GM12878 (cell line): ENCODE results near the gene SUGP2. TPM values are rescaled to one million over a fixed set of nuclear protein-coding genes. Genes with fewer than 3 reads are reported as not detected.

Source experiments
- ATAC-seq: fragments of 200-7000 bp; cut with Tn5 transposase; 3 replicates; pipeline ENCODE4 v1.9.1; 2020; ENCODE audit warnings: mild to moderate bottlenecking, moderate library complexity
- BruUV-seq: library from RNA; stranded (reverse); fragments of 400-500 nt; replicated peaks from 2 replicates; lab custom pipeline; 2021; lab: Mats Ljungman, UMichigan
- CTCF ChIA-PET: fragments of 300-600 bp; sonication (Branson Sonifier 250); formaldehyde crosslinking; extraction: SDS; loops from one replicate; lab custom pipeline; 2021; ENCODE audit warnings: inconsistent platforms; lab: Yijun Ruan, JAX
- POLR2A ChIA-PET: fragments of 350-600 bp; formaldehyde crosslinking; extraction: SDS; loops from one replicate; lab custom pipeline; 2021; ENCODE audit warnings: inconsistent platforms; lab: Charles Lee
- RAD21 ChIA-PET: fragments of 300-600 bp; sonication (Branson Sonifier 250); formaldehyde crosslinking; loops from one replicate; lab custom pipeline; 2023; ENCODE audit warnings: antibody characterized with exemption; ENCODE audit not compliant: unreplicated experiment; lab: Charles Lee
- SMC1A ChIA-PET: fragments of 300-600 bp; sonication (Branson Sonifier 250); formaldehyde crosslinking; loops from one replicate; lab custom pipeline; 2023; ENCODE audit not compliant: unreplicated experiment, uncharacterized antibody; lab: Charles Lee
- DNase-seq: peaks from one replicate; pipeline ENCODE4 v3.0.0-alpha.2; 2011; ENCODE audit warnings: low read depth, low spot score
- FAIRE-seq: peaks from 3 replicates; lab custom pipeline; 2011; peaks lifted over from hg19 to GRCh38; lab: Jason Lieb, UNC
- H2AFZ ChIP-seq: 2 replicates; pipeline ENCODE4 v1.6.0; 2011; ENCODE audit warnings: low read depth, low read length, control low read depth; ENCODE audit not compliant: control insufficient read depth
- H3K27ac ChIP-seq: 2 replicates; pipeline ENCODE4 v1.5.1; 2011; ENCODE audit warnings: control low read depth; ENCODE audit not compliant: control insufficient read depth, insufficient read depth
- H3K27me3 ChIP-seq, 2 experiments: replicated peaks in 1 of 2; 2 replicates each; pipeline versions ENCODE4 v1.6.0 to v1.6.1; 2011; ENCODE audit warnings: low read length in 1 of 2; ENCODE audit not compliant: control insufficient read depth in 2 of 2, insufficient read depth in 2 of 2
- H3K36me3 ChIP-seq, 2 experiments: 2 replicates each; pipeline ENCODE4 v1.5.1; 2011; ENCODE audit warnings: low read length in 1 of 2; ENCODE audit not compliant: control insufficient read depth in 2 of 2, insufficient read depth in 2 of 2
- H3K4me1 ChIP-seq: 2 replicates; pipeline ENCODE4 v1.6.1; 2011; ENCODE audit warnings: mild to moderate bottlenecking, low read length, moderate library complexity, mixed read lengths; ENCODE audit not compliant: control insufficient read depth, insufficient read depth
- H3K4me2 ChIP-seq: 2 replicates; pipeline ENCODE4 v1.6.0; 2011; ENCODE audit warnings: control low read depth; ENCODE audit not compliant: control insufficient read depth, insufficient read depth
- H3K4me3 ChIP-seq: fragments of 200-600 bp; sonication (generic); 2 replicates; pipeline ENCODE4 v1.5.1; 2016
- H3K79me2 ChIP-seq: 2 replicates; pipeline ENCODE4 v1.6.0; 2011; ENCODE audit warnings: low read length; ENCODE audit not compliant: control insufficient read depth, insufficient read depth
- H3K9ac ChIP-seq: 2 replicates; pipeline ENCODE4 v1.8.0; 2011; ENCODE audit warnings: low read length, control low read depth, mixed read lengths; ENCODE audit not compliant: control insufficient read depth, insufficient read depth
- H3K9me3 ChIP-seq: replicated peaks from 3 replicates; pipeline ENCODE4 v1.5.1; 2011; ENCODE audit warnings: mild to moderate bottlenecking, low read length; ENCODE audit not compliant: control insufficient read depth, insufficient read depth
- H4K20me1 ChIP-seq: 2 replicates; pipeline ENCODE4 v1.6.0; 2011; ENCODE audit not compliant: control insufficient read depth, insufficient read depth
- HDGF ChIP-seq: fragments of 450-650 bp; IDR thresholded peaks from 2 replicates; pipeline ENCODE4 v1.6.1; 2016; ENCODE audit warnings: antibody characterized with exemption
- KLF5 ChIP-seq: fragments of 450-650 bp; IDR thresholded peaks from 2 replicates; pipeline ENCODE4 v1.6.1; 2014; ENCODE audit warnings: mild to moderate bottlenecking; ENCODE audit not compliant: partially characterized antibody
- MEF2B ChIP-seq: fragments of 450-650 bp; IDR thresholded peaks from 2 replicates; pipeline ENCODE4 v1.6.1; 2018; ENCODE audit warnings: mild to moderate bottlenecking, moderate library complexity; ENCODE audit not compliant: partially characterized antibody, poor library complexity, severe bottlenecking
- NBN ChIP-seq: fragments of 450-650 bp; IDR thresholded peaks from 2 replicates; pipeline ENCODE4 v1.6.1; 2016
- RAD51 ChIP-seq: fragments of 450-650 bp; IDR thresholded peaks from 2 replicates; pipeline ENCODE4 v1.6.1; 2016; ENCODE audit warnings: moderate library complexity, mild to moderate bottlenecking, inconsistent platforms
- STAT3 ChIP-seq: IDR thresholded peaks from 2 replicates; pipeline ENCODE4 v1.6.1; 2011; ENCODE audit warnings: low read depth, low read length, improper control_type of control experiment
- TARDBP ChIP-seq: IDR thresholded peaks from 2 replicates; pipeline ENCODE4 v1.6.1; 2016; ENCODE audit warnings: borderline replicate concordance
- ZZZ3 ChIP-seq: IDR thresholded peaks from 2 replicates; pipeline ENCODE4 v1.6.1; 2011; ENCODE audit warnings: low read depth; ENCODE audit not compliant: control insufficient read depth, insufficient read length
- WGBS: methylation state at CpG from one replicate; pipeline ENCODE4 v1.1.6; 2016; ENCODE audit warnings: low lambda C conversion rate; ENCODE audit not compliant: insufficient replicate concordance, insufficient coverage; ENCODE audit errors: missing lambda C conversion rate; 5-methylcytosine and 5-hydroxymethylcytosine counted together
- in situ Hi-C: fragments of 300-500 bp; cut with MboI; formaldehyde crosslinking; loops from 9 replicates; pipeline ENCODE4 v1.14.3; 2018; ENCODE audit warnings: mixed read lengths
- intact Hi-C: fragments of 100-400 bp; cut with micrococcal nuclease; formaldehyde crosslinking; loops from one replicate; pipeline ENCODE4 v1.14.2; 2022; ENCODE audit not compliant: unreplicated experiment
- polyA plus RNA-seq, 11 experiments: library from polyadenylated mRNA; depleted of rRNA in 4 of 11; unstranded in 6 of 11; stranded (reverse) in 5 of 11; fragments of >200 nt; fragmentation: Nextera tagmentation in 4 of 11; fragmentation: Illumina TruSeq in 1 of 11; extraction: Ambion mirVana in 4 of 11; extraction: Trizol in 1 of 11; gene quantifications; 1 replicate in 1 of 11; 2 replicates in 10 of 11; pipeline versions ENCODE4 v1.2.1 to v1.2.3, GENCODE V29; 2011 to 2016; ENCODE audit warnings: inconsistent platforms in 2 of 11, missing spikeins in 2 of 11, low read depth in 1 of 11
- total RNA-seq, 4 experiments: library from RNA; depleted of rRNA in 3 of 4; stranded (reverse); fragments of >200 nt in 3 of 4; fragmentation: Illumina TruSeq in 1 of 4; extraction: Trizol in 1 of 4; gene quantifications; 2 replicates each; pipeline versions ENCODE4 v1.2.1 to v1.2.3, GENCODE V29; 2013 to 2021
- TF ChIP-seq, protein P1 (sequence below): fragments of 450-650 bp; IDR thresholded peaks from 2 replicates; pipeline ENCODE4 v1.6.1; 2017; ENCODE audit warnings: mild to moderate bottlenecking, moderate library complexity
- TF ChIP-seq, protein P2 (sequence below): fragments of 450-650 bp; IDR thresholded peaks from 2 replicates; pipeline ENCODE4 v1.6.1; 2017; ENCODE audit warnings: borderline replicate concordance
- TF ChIP-seq, protein P3 (sequence below): fragments of 450-650 bp; IDR thresholded peaks from 2 replicates; pipeline ENCODE4 v1.6.1; 2018; ENCODE audit warnings: mild to moderate bottlenecking, low read depth, moderate library complexity; ENCODE audit not compliant: partially characterized antibody
- TF ChIP-seq, protein P4 (sequence below): fragments of 450-650 bp; IDR thresholded peaks from 2 replicates; pipeline ENCODE4 v1.6.1; 2016; ENCODE audit warnings: mild to moderate bottlenecking, moderate library complexity, borderline replicate concordance

The SUGP2 gene
- total and polyA plus RNA-seq, 10 of the 15 experiments (the other 5 are each of a cell fraction or from before 2014, with no cell fraction given), result 15.0 to 120 (median 57.2) TPM

DNA sequence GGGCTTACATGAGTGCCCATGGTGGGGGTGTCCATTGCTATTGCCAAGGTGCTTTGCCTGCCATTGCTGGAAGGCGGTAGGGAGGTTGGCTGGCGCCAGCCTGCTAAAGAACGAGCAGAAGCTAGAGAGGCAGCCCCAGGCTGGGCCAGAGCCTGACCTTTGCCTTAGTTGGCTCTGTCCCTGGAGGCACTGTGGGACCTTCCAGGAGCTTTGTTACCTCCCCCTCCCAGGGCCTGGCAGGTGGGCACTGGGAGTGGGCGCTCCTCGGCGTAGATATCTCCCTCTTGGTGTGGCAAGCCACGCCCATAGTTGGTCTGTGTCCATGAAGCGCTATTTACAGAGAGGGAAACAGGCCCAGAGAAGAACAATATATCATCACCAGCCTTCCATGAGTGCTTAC, 28.2 kb upstream of the SUGP2 start:
- SMC1A ChIA-PET, result interaction anchor here (1.5 kb wide), 1 partner anchor 114 kb away, joined by 5 read pairs; no protein-coding TSS in a partner anchor
- Histone ChIP-seq H3K4me2 (no peak overlapping the region), H3K27me3 (no peaks in the 10 kb centered on the region), H3K27ac (no peak overlapping the region), H3K79me2 (peaks cover 15% of the 10 kb centered on the region), H3K4me1 (peaks cover 5% of the 10 kb centered on the region), H2AFZ (no peak overlapping the region), H3K9me3 (no peaks in the 10 kb centered on the region), H3K9ac (no peak overlapping the region), H3K4me3 (no peak overlapping the region), H3K36me3 (peaks cover 11 to 12% of the 10 kb centered on the region in 2 experiments), H4K20me1 (no peaks in the 10 kb centered on the region)
- POLR2A ChIA-PET, result no interaction called here
- no TSS peak for BruUV-seq
- CTCF ChIA-PET, result no interaction called here
- WGBS, result over 99% methylated on average over 8 of the region's 8 CpGs
- RAD21 ChIA-PET, result no interaction called here
- in situ Hi-C loops, result no loop called here
- no peak for ATAC-seq
- intact Hi-C loops, result no loop called here
- FAIRE-seq, result no peak
- DNase-seq, result no peak
- TF ChIP-seq, protein P1, sequence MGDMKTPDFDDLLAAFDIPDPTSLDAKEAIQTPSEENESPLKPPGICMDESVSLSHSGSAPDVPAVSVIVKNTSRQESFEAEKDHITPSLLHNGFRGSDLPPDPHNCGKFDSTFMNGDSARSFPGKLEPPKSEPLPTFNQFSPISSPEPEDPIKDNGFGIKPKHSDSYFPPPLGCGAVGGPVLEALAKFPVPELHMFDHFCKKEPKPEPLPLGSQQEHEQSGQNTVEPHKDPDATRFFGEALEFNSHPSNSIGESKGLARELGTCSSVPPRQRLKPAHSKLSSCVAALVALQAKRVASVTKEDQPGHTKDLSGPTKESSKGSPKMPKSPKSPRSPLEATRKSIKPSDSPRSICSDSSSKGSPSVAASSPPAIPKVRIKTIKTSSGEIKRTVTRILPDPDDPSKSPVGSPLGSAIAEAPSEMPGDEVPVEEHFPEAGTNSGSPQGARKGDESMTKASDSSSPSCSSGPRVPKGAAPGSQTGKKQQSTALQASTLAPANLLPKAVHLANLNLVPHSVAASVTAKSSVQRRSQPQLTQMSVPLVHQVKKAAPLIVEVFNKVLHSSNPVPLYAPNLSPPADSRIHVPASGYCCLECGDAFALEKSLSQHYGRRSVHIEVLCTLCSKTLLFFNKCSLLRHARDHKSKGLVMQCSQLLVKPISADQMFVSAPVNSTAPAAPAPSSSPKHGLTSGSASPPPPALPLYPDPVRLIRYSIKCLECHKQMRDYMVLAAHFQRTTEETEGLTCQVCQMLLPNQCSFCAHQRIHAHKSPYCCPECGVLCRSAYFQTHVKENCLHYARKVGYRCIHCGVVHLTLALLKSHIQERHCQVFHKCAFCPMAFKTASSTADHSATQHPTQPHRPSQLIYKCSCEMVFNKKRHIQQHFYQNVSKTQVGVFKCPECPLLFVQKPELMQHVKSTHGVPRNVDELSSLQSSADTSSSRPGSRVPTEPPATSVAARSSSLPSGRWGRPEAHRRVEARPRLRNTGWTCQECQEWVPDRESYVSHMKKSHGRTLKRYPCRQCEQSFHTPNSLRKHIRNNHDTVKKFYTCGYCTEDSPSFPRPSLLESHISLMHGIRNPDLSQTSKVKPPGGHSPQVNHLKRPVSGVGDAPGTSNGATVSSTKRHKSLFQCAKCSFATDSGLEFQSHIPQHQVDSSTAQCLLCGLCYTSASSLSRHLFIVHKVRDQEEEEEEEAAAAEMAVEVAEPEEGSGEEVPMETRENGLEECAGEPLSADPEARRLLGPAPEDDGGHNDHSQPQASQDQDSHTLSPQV, result no peak
- TF ChIP-seq, protein P2, sequence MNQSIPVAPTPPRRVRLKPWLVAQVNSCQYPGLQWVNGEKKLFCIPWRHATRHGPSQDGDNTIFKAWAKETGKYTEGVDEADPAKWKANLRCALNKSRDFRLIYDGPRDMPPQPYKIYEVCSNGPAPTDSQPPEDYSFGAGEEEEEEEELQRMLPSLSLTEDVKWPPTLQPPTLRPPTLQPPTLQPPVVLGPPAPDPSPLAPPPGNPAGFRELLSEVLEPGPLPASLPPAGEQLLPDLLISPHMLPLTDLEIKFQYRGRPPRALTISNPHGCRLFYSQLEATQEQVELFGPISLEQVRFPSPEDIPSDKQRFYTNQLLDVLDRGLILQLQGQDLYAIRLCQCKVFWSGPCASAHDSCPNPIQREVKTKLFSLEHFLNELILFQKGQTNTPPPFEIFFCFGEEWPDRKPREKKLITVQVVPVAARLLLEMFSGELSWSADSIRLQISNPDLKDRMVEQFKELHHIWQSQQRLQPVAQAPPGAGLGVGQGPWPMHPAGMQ, result no peak
- TF ChIP-seq STAT3, result no peak
- TF ChIP-seq HDGF, result no peak
- TF ChIP-seq ZZZ3, result no peak
- no peak for TF ChIP-seq NBN
- TF ChIP-seq TARDBP, result no peak
- TF ChIP-seq, protein P3, sequence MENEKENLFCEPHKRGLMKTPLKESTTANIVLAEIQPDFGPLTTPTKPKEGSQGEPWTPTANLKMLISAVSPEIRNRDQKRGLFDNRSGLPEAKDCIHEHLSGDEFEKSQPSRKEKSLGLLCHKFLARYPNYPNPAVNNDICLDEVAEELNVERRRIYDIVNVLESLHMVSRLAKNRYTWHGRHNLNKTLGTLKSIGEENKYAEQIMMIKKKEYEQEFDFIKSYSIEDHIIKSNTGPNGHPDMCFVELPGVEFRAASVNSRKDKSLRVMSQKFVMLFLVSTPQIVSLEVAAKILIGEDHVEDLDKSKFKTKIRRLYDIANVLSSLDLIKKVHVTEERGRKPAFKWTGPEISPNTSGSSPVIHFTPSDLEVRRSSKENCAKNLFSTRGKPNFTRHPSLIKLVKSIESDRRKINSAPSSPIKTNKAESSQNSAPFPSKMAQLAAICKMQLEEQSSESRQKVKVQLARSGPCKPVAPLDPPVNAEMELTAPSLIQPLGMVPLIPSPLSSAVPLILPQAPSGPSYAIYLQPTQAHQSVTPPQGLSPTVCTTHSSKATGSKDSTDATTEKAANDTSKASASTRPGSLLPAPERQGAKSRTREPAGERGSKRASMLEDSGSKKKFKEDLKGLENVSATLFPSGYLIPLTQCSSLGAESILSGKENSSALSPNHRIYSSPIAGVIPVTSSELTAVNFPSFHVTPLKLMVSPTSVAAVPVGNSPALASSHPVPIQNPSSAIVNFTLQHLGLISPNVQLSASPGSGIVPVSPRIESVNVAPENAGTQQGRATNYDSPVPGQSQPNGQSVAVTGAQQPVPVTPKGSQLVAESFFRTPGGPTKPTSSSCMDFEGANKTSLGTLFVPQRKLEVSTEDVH, result no peak
- no peak for TF ChIP-seq RAD51
- TF ChIP-seq MEF2B, result no peak
- TF ChIP-seq KLF5, result no peak
- TF ChIP-seq, protein P4, sequence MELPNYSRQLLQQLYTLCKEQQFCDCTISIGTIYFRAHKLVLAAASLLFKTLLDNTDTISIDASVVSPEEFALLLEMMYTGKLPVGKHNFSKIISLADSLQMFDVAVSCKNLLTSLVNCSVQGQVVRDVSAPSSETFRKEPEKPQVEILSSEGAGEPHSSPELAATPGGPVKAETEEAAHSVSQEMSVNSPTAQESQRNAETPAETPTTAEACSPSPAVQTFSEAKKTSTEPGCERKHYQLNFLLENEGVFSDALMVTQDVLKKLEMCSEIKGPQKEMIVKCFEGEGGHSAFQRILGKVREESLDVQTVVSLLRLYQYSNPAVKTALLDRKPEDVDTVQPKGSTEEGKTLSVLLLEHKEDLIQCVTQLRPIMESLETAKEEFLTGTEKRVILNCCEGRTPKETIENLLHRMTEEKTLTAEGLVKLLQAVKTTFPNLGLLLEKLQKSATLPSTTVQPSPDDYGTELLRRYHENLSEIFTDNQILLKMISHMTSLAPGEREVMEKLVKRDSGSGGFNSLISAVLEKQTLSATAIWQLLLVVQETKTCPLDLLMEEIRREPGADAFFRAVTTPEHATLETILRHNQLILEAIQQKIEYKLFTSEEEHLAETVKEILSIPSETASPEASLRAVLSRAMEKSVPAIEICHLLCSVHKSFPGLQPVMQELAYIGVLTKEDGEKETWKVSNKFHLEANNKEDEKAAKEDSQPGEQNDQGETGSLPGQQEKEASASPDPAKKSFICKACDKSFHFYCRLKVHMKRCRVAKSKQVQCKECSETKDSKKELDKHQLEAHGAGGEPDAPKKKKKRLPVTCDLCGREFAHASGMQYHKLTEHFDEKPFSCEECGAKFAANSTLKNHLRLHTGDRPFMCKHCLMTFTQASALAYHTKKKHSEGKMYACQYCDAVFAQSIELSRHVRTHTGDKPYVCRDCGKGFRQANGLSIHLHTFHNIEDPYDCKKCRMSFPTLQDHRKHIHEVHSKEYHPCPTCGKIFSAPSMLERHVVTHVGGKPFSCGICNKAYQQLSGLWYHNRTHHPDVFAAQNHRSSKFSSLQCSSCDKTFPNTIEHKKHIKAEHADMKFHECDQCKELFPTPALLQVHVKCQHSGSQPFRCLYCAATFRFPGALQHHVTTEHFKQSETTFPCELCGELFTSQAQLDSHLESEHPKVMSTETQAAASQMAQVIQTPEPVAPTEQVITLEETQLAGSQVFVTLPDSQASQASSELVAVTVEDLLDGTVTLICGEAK, result no peak
